Stimulated activated CD4-positive, alpha-beta T cell treated with anti-CD3 and anti-CD28 coated beads, Interleukin-1b, Interleukin-23, amount 100 ng/mL, for 4 hours (primary cell): ENCODE results near the gene SYS1.

ENCODE experiments used
- DNase-seq, 2 donors: peaks; one replicate each; pipeline ENCODE4 v3.0.0-alpha.2; 2020; ENCODE audit warnings: low read depth in 2 of 2

The SYS1 gene

GRCh38 chr20:45362804-45363610, at the start of gene SYS1:
TSS of gene SYS1 (plus strand) at chr20:45363156. CDS start at chr20:45363532, 376 bp downstream.
- DNase-seq: peak; percentile 97 to 99

GRCh38 chr20:45313943-45314342, 49.0 kb upstream of the SYS1 start:
- DNase-seq: no peak

- no peak for DNase-seq
Measured at GRCh38 chr20:45315672-45316071, 47.3 kb upstream of the SYS1 start.

GRCh38 chr20:45316150-45317080, 46.5 kb upstream of the SYS1 start:
- no peak for DNase-seq

GRCh38 chr20:45317826-45318225, 45.1 kb upstream of the SYS1 start:
- no peak for DNase-seq

GRCh38 chr20:45318386-45318939, 44.5 kb upstream of the SYS1 start:
- DNase-seq: no peak

GRCh38 chr20:45318948-45319347, 44.0 kb upstream of the SYS1 start:
- DNase-seq: no peak

- no peak for DNase-seq
Measured at GRCh38 chr20:45320948-45321595, 41.9 kb upstream of the SYS1 start.

- no peak for DNase-seq
Measured at GRCh38 chr20:45322952-45323383, 40.0 kb upstream of the SYS1 start.

- no peak for DNase-seq
Measured at GRCh38 chr20:45323731-45324130, 39.2 kb upstream of the SYS1 start.

- no peak for DNase-seq
Measured at GRCh38 chr20:45325371-45325770, 37.6 kb upstream of the SYS1 start.

- no peak for DNase-seq
Measured at GRCh38 chr20:45328451-45328850, 34.5 kb upstream of the SYS1 start.

GRCh38 chr20:45329497-45330319, 33.2 kb upstream of the SYS1 start:
- DNase-seq: no peak

GRCh38 chr20:45330476-45330875, 32.5 kb upstream of the SYS1 start:
- no peak for DNase-seq

- no peak for DNase-seq
Measured at GRCh38 chr20:45336530-45337366, 26.2 kb upstream of the SYS1 start.

GRCh38 chr20:45337367-45338120, 25.4 kb upstream of the SYS1 start:
- DNase-seq: no peak

- DNase-seq: no peak
Measured at GRCh38 chr20:45338121-45339030, 24.6 kb upstream of the SYS1 start.

- DNase-seq: no peak
Measured at GRCh38 chr20:45339084-45339483, 23.9 kb upstream of the SYS1 start.
